RWPE1 (cell line): ENCODE measurements around the gene SNX32.

Source experiments
- CTCF ChIA-PET: fragments of 350-600 bp; sonication (Branson Sonifier 250); formaldehyde crosslinking; extraction: SDS; loops from one replicate; lab custom pipeline; 2021; lab: Yijun Ruan, JAX
- POLR2A ChIA-PET: fragments of 400-600 bp; formaldehyde crosslinking; extraction: SDS; loops from one replicate; lab custom pipeline; 2020; ENCODE audit warnings: antibody characterized with exemption; ENCODE audit not compliant: low non-redundant PET; lab: Yijun Ruan, JAX
- DNase-seq: peaks from one replicate; pipeline ENCODE4 v3.0.0; 2012; ENCODE audit warnings: low spot score
- H3K27ac ChIP-seq: fragments of 450-650 bp; 2 replicates; pipeline ENCODE4 v1.5.1; 2017
- CTCF ChIP-seq: fragments of 450-650 bp; conservative IDR thresholded peaks from 2 replicates; pipeline ENCODE4 v1.5.1; 2017; ENCODE audit warnings: low read depth, mild to moderate bottlenecking

SNX32 gene

GRCh38 chr11:65854852-65855837, 21.4 kb downstream of the SNX32 start:
- peak overlapping the region; percentile 12; the same call in 1 of the 2 replicates for H3K27ac ChIP-seq
- ChIA-PET POLR2A (no interaction called here), CTCF (no interaction called here)
- DNase-seq: no peak
- TF ChIP-seq CTCF: no peak

- DNase-seq: no peak
- H3K27ac ChIP-seq: peak overlapping the region; percentile 12; the same call in 1 of the 2 replicates
- ChIA-PET CTCF (no interaction called here), POLR2A (no interaction called here)
- TF ChIP-seq CTCF: no peak
These were observed 22.2 kb downstream of the SNX32 start for GRCh38 chr11:65855927-65856363.

- no peak for TF ChIP-seq CTCF
- CTCF ChIA-PET: no interaction called here
- no peak for DNase-seq
- POLR2A ChIA-PET: no interaction called here
- H3K27ac ChIP-seq: peak overlapping the region; percentile 98
These were observed 23.1 kb downstream of the SNX32 start for GRCh38 chr11:65856689-65857499.

- TF ChIP-seq CTCF: no peak
- ChIA-PET POLR2A (no interaction called here), CTCF (no interaction called here)
- no peak for DNase-seq
- H3K27ac ChIP-seq: peak overlapping the region; percentile 98
These were observed 23.7 kb downstream of the SNX32 start for GRCh38 chr11:65857500-65857852.

- CTCF ChIA-PET: no interaction called here
- DNase-seq: peak; percentile 90
These were observed 24.3 kb downstream of the SNX32 start, which contains the start of gene CFL1 for GRCh38 chr11:65857853-65858680. CFL1 (minus strand) TSS chr11:65858180; CDS start chr11:65858099, 81 bp downstream.

More at GRCh38 chr11:65857853-65858680, 24.3 kb downstream of the SNX32 start, which contains the start of gene CFL1:
- no peak for TF ChIP-seq CTCF
- peak within 1 kb of the TSS; percentile 98 for H3K27ac ChIP-seq
- POLR2A ChIA-PET: interaction anchor here (0.6 to 1.6 kb wide), 3 partner anchors 26 to 65 kb away, joined by 3 to 4 read pairs (median 4); no protein-coding TSS in a partner anchor
